Adrenal gland (tissue), 12 donors: ENCODE data around the gene LTN1. TPM values are rescaled to one million over a fixed set of nuclear protein-coding genes. Genes with fewer than 3 reads are reported as not detected.

Experiments
- DNase-seq, 7 donors: peaks; one replicate each; pipeline ENCODE4 v3.0.0-alpha.2; 2019 to 2020
- H3K27ac ChIP-seq, 5 donors: fragments of 200-600 bp; sonication (generic) in 4 of 5; 1 replicate in 3 of 5; 2 replicates in 2 of 5; pipeline versions ENCODE4 v1.5.1 to v1.8.0; 2016 to 2020; ENCODE audit warnings: mild to moderate bottlenecking in 1 of 5
- H3K27me3 ChIP-seq: fragments of 200-600 bp; 2 replicates; pipeline ENCODE4 v1.8.0; 2021
- H3K36me3 ChIP-seq, 2 donors: fragments of 200-600 bp; replicated peaks in 1 of 2; 1 replicate in 1 of 2; 2 replicates in 1 of 2; pipeline versions ENCODE4 v1.5.1 to v1.8.0; 2018 to 2022
- H3K4me1 ChIP-seq, 2 donors: fragments of 200-600 bp; replicated peaks in 1 of 2; 1 replicate in 1 of 2; 2 replicates in 1 of 2; pipeline versions ENCODE4 v1.5.1 to v1.8.0; 2018 to 2021
- H3K4me3 ChIP-seq, 4 donors: fragments of 200-600 bp; sonication (generic) in 3 of 4; one replicate each; pipeline ENCODE4 v1.5.1; 2016 to 2018
- H3K9me3 ChIP-seq, 3 donors: fragments of 200-600 bp; sonication (generic) in 1 of 3; replicated peaks in 1 of 3; 1 replicate in 2 of 3; 2 replicates in 1 of 3; pipeline versions ENCODE4 v1.5.1 to v1.8.0; 2016 to 2021
- CTCF ChIP-seq, 6 experiments: fragments of 450-650 bp in 4 of 6; fragments of 200-600 bp in 2 of 6; sonication (generic) in 1 of 6; IDR thresholded peaks; 1 replicate in 5 of 6; 2 replicates in 1 of 6; pipeline versions ENCODE4 v1.5.1 to v1.8.0; 2016 to 2021; ENCODE audit warnings: antibody characterized with exemption in 6 of 6, mild to moderate bottlenecking in 2 of 6, moderate library complexity in 1 of 6
- POLR2A ChIP-seq, 2 donors: fragments of 450-650 bp; IDR thresholded peaks; one replicate each; pipeline ENCODE4 v1.6.1; 2017; ENCODE audit warnings: antibody characterized with exemption in 2 of 2, mild to moderate bottlenecking in 2 of 2, moderate library complexity in 1 of 2
- WGBS, 4 donors: extraction: QIAGEN DNeasy Blood & Tissue Kit in 2 of 4; methylation state at CpG; one replicate each; pipeline versions ENCODE4 v1.1.5 to v1.1.7; 2013 to 2017; 5-methylcytosine and 5-hydroxymethylcytosine counted together
- intact Hi-C, 2 donors: fragments of 100-400 bp; cut with DNase I; formaldehyde crosslinking; loops; one replicate each; pipeline versions ENCODE4 v1.14.1 to v1.15.0; 2022 to 2023
- polyA plus RNA-seq, 3 donors: library from polyadenylated mRNA; stranded (reverse); fragments of 200-250 nt in 2 of 3; fragments of 350-450 nt in 1 of 3; fragmentation: Illumina TruSeq in 1 of 3; extraction: RNeasy Lipid Tissue Mini Kit (QIAGEN cat#74804) in 1 of 3; gene quantifications; one replicate each; pipeline ENCODE4 v1.2.3, GENCODE V29; 2013 to 2014
- total RNA-seq, 9 donors: library from RNA; depleted of rRNA in 4 of 9; stranded (reverse); fragments of >200 nt in 4 of 9; fragments of 120-200 nt in 1 of 9; fragmentation: NEBNext Ultra II Directional in 1 of 9; extraction: Animal tissue kit (Norgen Biotek cat#: 25700) in 1 of 9; gene quantifications; one replicate each; pipeline versions ENCODE4 v1.1.0 to v1.2.4, GENCODE V29; 2013 to 2023
- donor health status: healthy with polysubstance abuse.
- donor health status: Bipolar disorder and iron deficiency.
- donor health status: DM: yes; HTN: yes; CAD: no.
- donor health status: DM: no; HTN: no; CAD: no.
- donor health status: DM: no; HTN: no; CAD: no.
- donor health status: DM: yes; HTN: yes; CAD: no.

LTN1 gene
- total and polyA plus RNA-seq, 12 donors: 3.6 to 31.2 (median 22.0) TPM

- no peaks in the 10 kb centered on the region for H3K27me3 ChIP-seq
- no peak overlapping the region for H3K27ac ChIP-seq
- H3K4me3 ChIP-seq: peak overlapping the region in 1 of 4 donors; percentile 80
- peaks cover 0 to 14% of the 10 kb centered on the region in 2 donors for H3K36me3 ChIP-seq
- DNase-seq: no peak
- intact Hi-C loops: no loop called here
- no peaks in the 10 kb centered on the region for H3K9me3 ChIP-seq
- TF ChIP-seq POLR2A (IDR thresholded peaks at IDR 0.05) (no peak), CTCF (IDR thresholded peaks at IDR 0.05) (no peak)
- H3K4me1 ChIP-seq: peaks cover 0 to 10% of the 10 kb centered on the region in 2 donors
These were observed 108.7 kb downstream of the LTN1 start for GRCh38 chr21:28883931-28884330.

GRCh38 chr21:28882345-28882744, 110.3 kb downstream of the LTN1 start:
- no peaks in the 10 kb centered on the region for H3K27me3 ChIP-seq
- no peak for DNase-seq
- intact Hi-C loops: no loop called here
- H3K9me3 ChIP-seq: no peaks in the 10 kb centered on the region
- peaks cover 0 to 26% of the 10 kb centered on the region in 2 donors for H3K36me3 ChIP-seq
- peaks cover 0 to 10% of the 10 kb centered on the region in 2 donors for H3K4me1 ChIP-seq
- WGBS, 4 donors: 47 to 72% (median 48%) methylated on average over 2 of the region's 2 CpGs
- H3K4me3 ChIP-seq: no peak overlapping the region
- no peak overlapping the region for H3K27ac ChIP-seq
- TF ChIP-seq POLR2A (IDR thresholded peaks at IDR 0.05): no peak

Other genes with a start within 250 kb of the LTN1 start
- gene RWDD2B, start 26.5 kb upstream of the LTN1 start, total RNA-seq: 10 to 100 TPM; 11.7 to 31.8 (median 26.2) TPM
- gene RWDD2B, start 26.5 kb upstream of the LTN1 start, polyA plus RNA-seq: 10 to 100 TPM; 16.2 to 50.6 (median 20.0) TPM
- 10 to 100 TPM; 13.2 to 53.6 (median 35.6) TPM for gene USP16, start 31.8 kb upstream of the LTN1 start, total RNA-seq
- 10 to 100 TPM; 20.9 to 69.6 (median 24.5) TPM for gene USP16, start 31.8 kb upstream of the LTN1 start, polyA plus RNA-seq
- 100 to 1,000 TPM; 136 to 308 (median 157) TPM for gene CCT8, start 80.8 kb upstream of the LTN1 start, total RNA-seq
- 100 to 1,000 TPM; 108 to 382 (median 210) TPM for gene CCT8, start 80.8 kb upstream of the LTN1 start, polyA plus RNA-seq
- gene MAP3K7CL, start 137.8 kb upstream of the LTN1 start, total RNA-seq: 10 to 100 TPM in 7 of 9 donors, 1 to 10 TPM in 2; 3.6 to 29.5 (median 19.2) TPM
- 10 to 100 TPM; 10.6 to 17.7 (median 11.3) TPM for gene MAP3K7CL, start 137.8 kb upstream of the LTN1 start, polyA plus RNA-seq